Fibroblast of lung (primary cell): ENCODE results near the gene ZBTB16. TPM values are rescaled to one million over a fixed set of nuclear protein-coding genes. Genes with fewer than 3 reads are reported as not detected.
"Not testable (repeated sequence)": the region's sequence is repeated elsewhere in the genome, so short reads cannot be mapped to it uniquely, and the experiment has no call there.

Source experiments
- DNase-seq, 2 donors: peaks; one replicate each; pipeline versions ENCODE4 v3.0.0 to v3.0.0-alpha.2; 2010; ENCODE audit warnings: low read depth in 2 of 2
- H2AFZ ChIP-seq: 2 replicates; pipeline ENCODE4 v1.5.1; 2012; ENCODE audit warnings: low read length, control low read depth, inconsistent platforms
- H3K27ac ChIP-seq: 2 replicates; pipeline ENCODE4 v1.5.1; 2011; ENCODE audit warnings: low read length, control low read depth; ENCODE audit not compliant: insufficient read depth
- H3K27me3 ChIP-seq: 2 replicates; pipeline ENCODE4 v1.5.1; 2011; ENCODE audit warnings: mild to moderate bottlenecking, low read length; ENCODE audit not compliant: control insufficient read depth, insufficient read depth
- H3K36me3 ChIP-seq: 2 replicates; pipeline ENCODE4 v1.5.1; 2011; ENCODE audit warnings: low read length; ENCODE audit not compliant: control insufficient read depth, insufficient read depth
- H3K4me1 ChIP-seq: 2 replicates; pipeline ENCODE4 v1.5.1; 2011; ENCODE audit warnings: low read length; ENCODE audit not compliant: control insufficient read depth, insufficient read depth; ENCODE audit errors: extremely low read depth
- H3K4me2 ChIP-seq: 2 replicates; pipeline ENCODE4 v1.5.1; 2011; ENCODE audit warnings: low read length, control low read depth; ENCODE audit not compliant: insufficient read depth; ENCODE audit errors: extremely low read depth
- H3K4me3 ChIP-seq, 4 experiments: fragments of 200-600 bp in 1 of 4; sonication (generic) in 1 of 4; replicated peaks in 1 of 4; 2 replicates each; pipeline ENCODE4 v1.5.1; 2011 to 2016; ENCODE audit warnings: low read length in 4 of 4, low read depth in 3 of 4, mild to moderate bottlenecking in 3 of 4, control low read depth in 2 of 4, inconsistent platforms in 1 of 4, mixed read lengths in 1 of 4; ENCODE audit not compliant: insufficient read depth in 1 of 4; ENCODE audit errors: control extremely low read depth in 1 of 4
- H3K79me2 ChIP-seq: 2 replicates; pipeline ENCODE4 v1.5.1; 2012; ENCODE audit warnings: mild to moderate bottlenecking, low read length, inconsistent platforms; ENCODE audit not compliant: control insufficient read depth, insufficient read depth
- H3K9ac ChIP-seq: 2 replicates; pipeline ENCODE4 v1.5.1; 2011; ENCODE audit warnings: mild to moderate bottlenecking, low read length, control low read depth; ENCODE audit not compliant: insufficient read depth
- H3K9me3 ChIP-seq: 2 replicates; pipeline ENCODE4 v1.5.1; 2012; ENCODE audit warnings: low read depth, low read length; ENCODE audit not compliant: control insufficient read depth, insufficient read depth
- H4K20me1 ChIP-seq: 2 replicates; pipeline ENCODE4 v1.5.1; 2011; ENCODE audit warnings: low read length; ENCODE audit not compliant: control insufficient read depth, insufficient read depth; ENCODE audit errors: extremely low read depth
- EZH2 ChIP-seq: IDR thresholded peaks from 2 replicates; pipeline ENCODE4 v1.5.1; 2012; ENCODE audit warnings: low read length, control low read depth, mild to moderate bottlenecking; ENCODE audit errors: missing control alignments
- polyA plus RNA-seq, 2 donors: library from polyadenylated mRNA; depleted of rRNA in 1 of 2; stranded (reverse) in 1 of 2; unstranded in 1 of 2; fragments of >200 nt; gene quantifications; 2 replicates each; pipeline ENCODE4 v1.2.1, GENCODE V29; 2011 to 2012; ENCODE audit warnings: missing spikeins in 1 of 2
- total RNA-seq: library from RNA; depleted of rRNA; stranded (reverse); fragments of >200 nt; gene quantifications from 2 replicates; pipeline ENCODE4 v1.2.1, GENCODE V29; 2014
- TF ChIP-seq, protein P1 (sequence below), 2 donors: IDR thresholded peaks in 1 of 2; conservative IDR thresholded peaks in 1 of 2; 1 replicate in 1 of 2; 2 replicates in 1 of 2; pipeline ENCODE4 v1.5.1; 2011 to 2012; ENCODE audit warnings: low read length in 2 of 2, control low read depth in 1 of 2, inconsistent platforms in 1 of 2, low read depth in 1 of 2, mild to moderate bottlenecking in 1 of 2

ZBTB16 gene
- total and polyA plus RNA-seq, 2 donors (not counting 1 experiment from before 2014, with no cell fraction given) = not detected

- Histone ChIP-seq H3K27me3 (no peaks in the 10 kb centered on the region), H3K9ac (no peak overlapping the region), H3K79me2 (no peaks in the 10 kb centered on the region), H3K36me3 (no peaks in the 10 kb centered on the region), H3K27ac (no peak overlapping the region), H3K4me2 (no peak overlapping the region), H3K9me3 (no peaks in the 10 kb centered on the region), H3K4me1 (no peaks in the 10 kb centered on the region), H2AFZ (no peak overlapping the region), H3K4me3 (no peak overlapping the region), H4K20me1 (no peaks in the 10 kb centered on the region)
- no peak for DNase-seq
- TF ChIP-seq EZH2 = no peak
- TF ChIP-seq, protein P1, sequence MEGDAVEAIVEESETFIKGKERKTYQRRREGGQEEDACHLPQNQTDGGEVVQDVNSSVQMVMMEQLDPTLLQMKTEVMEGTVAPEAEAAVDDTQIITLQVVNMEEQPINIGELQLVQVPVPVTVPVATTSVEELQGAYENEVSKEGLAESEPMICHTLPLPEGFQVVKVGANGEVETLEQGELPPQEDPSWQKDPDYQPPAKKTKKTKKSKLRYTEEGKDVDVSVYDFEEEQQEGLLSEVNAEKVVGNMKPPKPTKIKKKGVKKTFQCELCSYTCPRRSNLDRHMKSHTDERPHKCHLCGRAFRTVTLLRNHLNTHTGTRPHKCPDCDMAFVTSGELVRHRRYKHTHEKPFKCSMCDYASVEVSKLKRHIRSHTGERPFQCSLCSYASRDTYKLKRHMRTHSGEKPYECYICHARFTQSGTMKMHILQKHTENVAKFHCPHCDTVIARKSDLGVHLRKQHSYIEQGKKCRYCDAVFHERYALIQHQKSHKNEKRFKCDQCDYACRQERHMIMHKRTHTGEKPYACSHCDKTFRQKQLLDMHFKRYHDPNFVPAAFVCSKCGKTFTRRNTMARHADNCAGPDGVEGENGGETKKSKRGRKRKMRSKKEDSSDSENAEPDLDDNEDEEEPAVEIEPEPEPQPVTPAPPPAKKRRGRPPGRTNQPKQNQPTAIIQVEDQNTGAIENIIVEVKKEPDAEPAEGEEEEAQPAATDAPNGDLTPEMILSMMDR (conservative IDR thresholded peaks at IDR 0.05 in 1 of 2, IDR thresholded peaks at IDR 0.05 in 1 of 2; ENCODE audit: low read depth in 1 of 2, low read length in 2 of 2) = no peak
These were observed 10.5 kb upstream of the ZBTB16 start for GRCh38 chr11:114049050-114049449.

DNA sequence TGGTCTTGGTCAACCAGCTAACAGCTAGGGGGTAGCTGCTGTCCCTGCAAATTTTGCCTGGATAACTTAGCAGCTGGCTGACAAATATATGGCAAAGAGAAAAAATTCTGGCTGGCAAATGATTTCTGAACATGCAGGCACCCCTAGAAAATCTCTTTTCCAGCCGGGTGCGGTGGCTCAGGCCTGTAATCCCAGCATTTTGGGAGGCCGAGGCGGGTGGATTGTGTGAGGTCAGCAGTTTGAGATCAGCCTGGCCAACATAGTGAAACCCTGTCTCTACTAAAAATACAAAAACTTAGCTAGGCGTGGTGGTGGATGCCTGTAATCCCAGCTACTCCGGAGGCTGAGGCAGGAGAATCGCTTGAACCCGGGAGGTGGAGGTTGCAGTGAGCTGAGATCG is 9.7 kb upstream of the ZBTB16 start:
- H3K4me1 ChIP-seq, H3K79me2 ChIP-seq, H3K9me3 ChIP-seq, H2AFZ ChIP-seq, H3K36me3 ChIP-seq, DNase-seq, H3K4me2 ChIP-seq, H3K4me3 ChIP-seq, H3K9ac ChIP-seq, H3K27me3 ChIP-seq, H3K27ac ChIP-seq, H4K20me1 ChIP-seq: not testable (repeated sequence)

DNA sequence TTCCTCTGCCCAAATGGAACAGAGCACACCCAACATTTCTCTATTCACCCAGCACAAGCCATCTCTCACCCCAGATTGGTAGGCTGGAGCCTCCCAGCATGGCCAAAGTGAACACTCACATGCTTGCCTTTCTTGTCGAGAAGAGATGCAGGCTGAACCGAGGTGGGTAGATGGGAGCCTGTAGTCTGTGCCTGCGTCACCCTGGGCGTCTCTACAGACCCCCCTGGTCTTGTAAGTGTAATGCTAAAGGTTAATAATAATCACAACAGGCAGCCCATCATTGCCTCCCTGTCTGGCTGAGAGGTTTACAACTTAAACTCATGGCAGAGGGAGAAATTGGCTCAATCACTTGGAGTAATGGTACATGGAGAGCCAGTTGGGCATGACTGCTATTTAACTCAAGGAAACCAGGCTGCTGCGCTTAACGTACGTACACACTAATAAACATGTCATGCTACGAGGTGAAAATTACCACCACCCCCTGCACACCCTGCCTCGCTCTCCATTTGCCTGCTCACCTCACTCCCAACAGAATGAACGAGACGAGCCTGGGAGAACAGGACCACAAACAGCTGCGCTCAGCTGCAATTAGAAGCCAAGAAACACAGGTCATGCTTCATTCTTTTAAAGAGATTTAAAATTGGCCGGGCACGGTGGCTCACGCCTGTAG is 9.1 kb upstream of the ZBTB16 start:
- H3K9ac ChIP-seq = no peak overlapping the region
- H3K4me1 ChIP-seq = no peaks in the 10 kb centered on the region
- H2AFZ ChIP-seq = no peak overlapping the region
- H4K20me1 ChIP-seq = no peaks in the 10 kb centered on the region
- no peak overlapping the region for H3K4me3 ChIP-seq
- DNase-seq = no peak
- H3K79me2 ChIP-seq = no peaks in the 10 kb centered on the region
- TF ChIP-seq, protein P1 (conservative IDR thresholded peaks at IDR 0.05 in 1 of 2, IDR thresholded peaks at IDR 0.05 in 1 of 2; ENCODE audit: low read depth in 1 of 2, low read length in 2 of 2) = no peak
- no peak for TF ChIP-seq EZH2
- H3K36me3 ChIP-seq = no peaks in the 10 kb centered on the region
- H3K4me2 ChIP-seq = no peak overlapping the region
- no peaks in the 10 kb centered on the region for H3K9me3 ChIP-seq
- H3K27me3 ChIP-seq = no peaks in the 10 kb centered on the region
- no peak overlapping the region for H3K27ac ChIP-seq
